ENCODE measurements around the gene ADAMTS9.
A peak's percentile ranks its signal among the peaks of the same experiment; 100 is the strongest.
"Not testable (repeated sequence)": the region's sequence is repeated elsewhere in the genome, so short reads cannot be mapped to it uniquely, and the experiment has no call there.

Gene ADAMTS9

DNA sequence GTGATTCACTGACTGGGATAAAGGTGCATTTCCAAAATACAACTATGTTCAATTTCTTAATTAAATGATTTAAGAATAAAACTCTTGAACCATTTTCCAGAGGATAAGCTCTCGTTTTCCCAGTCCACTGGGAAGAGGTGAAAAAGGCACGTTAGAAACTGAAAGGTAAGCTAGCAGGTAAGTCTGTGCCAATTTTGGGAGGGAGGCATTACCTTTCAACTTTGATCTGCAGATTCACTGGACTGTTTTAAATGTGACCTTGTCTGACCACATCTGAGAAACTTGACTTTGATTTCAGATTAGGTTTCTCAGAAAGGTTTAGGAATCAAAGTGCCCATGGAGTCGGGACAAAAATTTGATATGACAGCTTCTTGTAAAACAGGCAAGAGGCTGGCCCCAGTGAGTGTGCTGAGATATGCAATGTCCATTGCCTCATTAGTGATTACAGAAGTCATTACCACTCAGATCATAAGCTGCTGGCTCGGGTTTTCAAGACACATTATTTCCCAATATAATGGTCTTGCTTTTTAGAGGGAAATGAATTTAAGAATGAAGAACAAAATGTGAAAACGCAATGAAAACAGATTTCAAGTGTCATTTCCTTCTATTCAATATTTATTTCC is 118.8 kb downstream of the ADAMTS9 start:
- no peak for DNase-seq

DNA sequence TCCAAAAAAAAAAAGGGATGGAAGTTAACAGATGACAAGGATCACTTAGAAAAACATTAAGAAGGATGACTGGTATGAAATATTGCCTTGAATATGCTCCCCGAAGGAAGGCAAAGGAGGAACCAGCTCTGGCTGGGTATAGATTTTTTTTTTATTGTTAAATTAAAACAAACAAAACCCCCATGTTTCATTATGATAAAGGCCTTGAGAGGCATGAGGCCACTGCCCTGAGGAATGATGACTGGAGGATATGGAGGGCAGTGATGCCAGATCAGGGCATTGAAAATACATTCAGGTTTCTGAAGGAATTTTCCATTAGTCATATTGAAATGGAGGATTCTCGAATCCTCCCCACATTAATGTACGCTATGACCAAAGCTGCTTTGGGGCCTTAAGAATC is 120.9 kb downstream of the ADAMTS9 start:
- no peak for DNase-seq

DNA sequence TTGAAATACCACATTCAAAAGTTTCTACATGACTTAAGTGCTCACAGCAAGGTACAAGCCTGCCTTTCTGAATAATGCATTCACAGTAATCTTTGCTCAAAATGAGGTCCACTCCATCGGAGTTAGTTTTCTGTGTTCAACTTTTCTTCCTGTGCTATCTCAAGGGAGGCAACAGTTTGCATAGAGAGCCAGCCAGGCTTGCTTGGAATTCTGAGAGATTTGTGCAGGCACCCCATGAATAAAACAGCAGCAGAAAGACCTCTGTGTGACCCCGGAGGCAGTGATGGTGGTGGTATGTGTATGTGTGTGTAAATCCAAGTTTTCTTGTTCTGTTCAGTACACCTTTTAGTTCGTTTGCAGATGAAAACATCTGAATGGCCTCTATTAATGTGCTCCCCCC is 124.0 kb downstream of the ADAMTS9 start:
- no peak for DNase-seq

DNA sequence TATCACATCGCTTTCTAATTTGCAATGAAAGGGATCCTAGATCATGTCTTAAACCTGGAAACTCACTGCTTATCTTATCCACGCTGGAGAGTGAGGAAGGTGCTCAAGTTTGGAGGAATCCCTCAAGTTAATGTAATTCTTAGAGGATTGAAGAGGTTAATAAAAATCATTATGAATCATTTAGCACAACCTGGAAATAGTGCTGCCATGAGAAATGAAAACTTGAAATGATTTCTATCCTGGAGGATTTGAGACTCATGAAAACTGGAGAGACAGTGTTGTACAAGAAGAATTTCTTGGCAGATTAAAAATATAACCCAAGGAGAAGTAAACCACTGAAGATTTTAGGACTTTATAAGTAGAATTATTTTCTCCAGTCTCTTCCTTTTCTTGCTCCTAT is 125.9 kb downstream of the ADAMTS9 start:
- DNase-seq, result no peak

DNA sequence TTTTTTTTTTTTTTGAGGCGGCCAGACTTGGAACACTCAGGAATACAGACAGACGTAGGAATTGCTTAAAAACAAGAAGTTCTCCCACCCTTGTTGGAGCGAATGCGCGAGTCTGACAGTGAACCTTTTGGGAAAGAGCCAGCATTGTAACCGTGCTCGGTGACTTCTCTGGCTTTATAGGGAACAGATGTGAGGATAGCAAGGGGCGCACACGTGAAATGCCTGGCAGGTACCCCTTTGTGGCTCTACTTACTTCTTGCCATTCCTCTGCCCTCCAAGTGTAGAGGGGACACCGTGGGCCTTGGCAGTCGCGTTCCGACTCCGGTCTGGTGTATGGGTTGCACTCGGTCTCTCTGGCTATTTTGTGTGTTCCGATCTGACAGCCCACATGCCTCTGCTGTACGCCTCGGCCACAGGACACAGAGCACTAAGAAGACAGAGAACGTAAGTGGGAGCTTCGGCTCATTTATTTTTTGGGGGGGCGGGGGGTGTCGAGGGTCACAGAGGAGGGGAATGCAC is 126.4 kb downstream of the ADAMTS9 start:
- DNase-seq, result no peak

DNA sequence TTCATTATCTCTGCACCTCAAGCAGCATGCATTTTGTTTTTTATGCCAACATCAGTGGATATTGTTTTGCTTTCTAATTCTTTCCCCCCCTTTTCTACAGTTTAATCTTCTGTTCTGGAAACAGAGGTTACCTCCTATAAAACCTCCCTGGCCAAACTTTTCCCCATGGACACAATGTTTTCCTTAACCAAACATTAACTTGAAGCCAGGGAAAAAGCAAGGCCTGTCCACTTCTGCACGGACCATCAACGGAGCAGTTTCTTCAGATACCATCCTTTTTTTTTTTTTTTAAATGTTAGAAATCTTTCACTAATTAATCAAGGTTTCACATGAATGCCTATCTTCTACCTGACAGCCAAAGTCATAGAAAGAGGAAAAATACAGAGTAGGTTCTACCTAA is 127.0 kb downstream of the ADAMTS9 start:
- DNase-seq, result no peak

DNA sequence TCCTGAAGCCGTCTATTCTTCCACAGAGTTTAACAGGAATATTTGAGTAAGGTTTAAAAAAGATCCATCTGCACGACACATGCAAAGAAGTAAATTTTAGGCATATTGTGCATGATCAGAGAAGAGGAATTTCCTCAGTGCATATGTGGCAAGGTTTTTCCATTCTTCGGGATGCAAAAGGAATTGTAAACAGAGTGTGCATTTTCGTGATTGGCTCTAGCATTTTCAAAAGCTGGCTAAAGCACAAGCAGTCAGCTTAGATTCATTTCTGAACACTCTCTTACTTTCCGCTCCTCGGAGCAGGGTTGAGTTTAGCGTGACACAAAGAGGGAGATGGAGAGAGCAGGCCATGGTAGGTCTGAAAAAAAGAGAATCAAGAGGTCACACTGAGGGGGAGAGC is 128.2 kb downstream of the ADAMTS9 start:
- DNase-seq, result no peak

DNA sequence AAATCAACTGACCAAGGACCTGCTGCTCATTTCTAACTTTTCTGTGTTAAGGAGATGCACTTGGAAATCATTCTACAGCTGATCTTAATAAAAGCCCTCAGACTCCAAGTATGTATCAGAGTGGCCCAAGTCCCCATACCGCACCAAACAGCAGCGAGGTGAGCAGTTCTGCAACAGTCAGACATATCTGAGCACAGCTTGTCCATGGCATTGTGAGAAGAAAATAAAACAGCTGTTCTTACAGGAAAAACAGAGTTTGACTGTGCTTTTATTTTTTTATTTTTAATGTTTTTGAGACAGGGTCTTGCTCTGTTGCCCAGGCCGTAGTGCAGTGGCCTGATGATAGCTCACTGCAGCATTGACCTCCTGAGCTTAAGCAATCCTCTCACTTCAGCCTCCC is 131.8 kb downstream of the ADAMTS9 start:
- no peak for DNase-seq

DNA sequence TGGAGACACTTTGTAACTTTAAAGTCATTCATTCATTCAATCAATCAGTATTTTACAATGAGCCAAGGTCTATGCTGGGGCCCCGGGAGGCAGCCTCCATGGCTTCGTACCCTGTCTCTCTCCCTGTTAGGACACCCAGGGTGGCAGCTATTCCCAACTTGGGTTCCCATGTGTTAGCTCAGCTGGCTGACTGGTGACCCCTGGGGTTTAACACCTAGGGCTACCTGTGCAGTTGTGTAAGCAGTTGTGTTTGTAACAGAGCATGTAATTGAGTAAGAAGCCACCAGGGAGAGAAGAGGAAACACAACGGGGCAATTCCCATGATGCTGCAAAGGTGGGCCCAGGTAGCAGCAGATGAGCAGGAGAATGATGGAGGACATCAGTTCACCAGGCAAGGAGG is 132.4 kb downstream of the ADAMTS9 start:
- no peak for DNase-seq

DNA sequence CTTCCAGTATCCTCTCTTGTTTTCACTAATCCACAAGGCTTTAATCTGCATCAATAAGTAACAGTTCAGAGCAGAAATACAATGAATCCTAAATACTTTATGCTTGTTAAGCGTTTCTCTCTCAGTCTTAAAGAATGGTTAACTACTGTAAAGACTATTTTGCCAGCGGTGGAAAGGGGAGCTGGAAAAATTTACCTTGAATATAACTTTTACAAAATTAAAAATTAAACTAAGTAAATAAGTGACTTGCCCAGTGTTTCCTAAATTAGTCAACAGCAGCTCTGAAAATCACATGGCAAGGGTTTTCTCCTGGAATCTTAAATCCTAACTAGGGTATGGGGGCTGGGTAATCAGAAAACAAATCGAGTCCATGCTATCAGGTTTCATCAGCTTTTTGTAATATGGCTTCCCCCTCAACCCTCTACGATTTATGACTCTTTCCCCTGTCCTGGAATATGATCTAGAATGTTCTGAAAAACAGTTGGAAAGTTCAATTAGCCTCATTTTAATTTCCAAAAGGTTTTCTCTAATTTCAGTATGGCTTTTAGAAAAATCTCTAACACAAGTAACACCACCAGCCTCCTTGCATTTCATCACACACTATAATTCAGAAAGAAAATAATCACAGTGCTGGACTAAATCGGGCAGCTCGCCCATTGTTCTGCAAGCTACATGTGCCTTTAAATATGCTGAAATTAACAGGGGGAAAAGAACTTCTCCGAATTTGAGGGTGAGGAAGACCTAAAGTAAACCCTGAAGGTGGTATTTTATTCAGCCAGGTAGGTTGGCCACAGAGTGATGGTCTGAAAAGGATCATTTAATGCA is 133.5 kb downstream of the ADAMTS9 start:
- no peak for DNase-seq

DNA sequence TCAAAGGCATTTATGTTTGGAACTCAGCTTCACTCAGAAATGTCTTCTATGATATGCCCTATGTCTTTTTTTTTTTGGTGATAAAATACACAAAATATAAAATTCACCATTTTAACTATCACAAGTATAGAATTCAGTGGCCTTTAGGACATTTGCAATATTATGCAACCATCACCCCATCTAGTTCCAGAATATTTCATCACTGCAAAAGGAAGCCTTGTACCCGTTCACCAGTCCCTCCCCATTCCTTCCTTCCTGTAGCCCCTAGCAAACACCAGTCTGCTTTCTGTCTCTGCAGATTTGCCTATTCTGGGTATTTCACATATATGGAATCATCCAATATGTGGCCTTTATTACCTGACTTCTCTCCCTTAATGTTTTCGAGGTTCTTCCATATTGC is 134.8 kb downstream of the ADAMTS9 start:
- DNase-seq, result no peak

DNA sequence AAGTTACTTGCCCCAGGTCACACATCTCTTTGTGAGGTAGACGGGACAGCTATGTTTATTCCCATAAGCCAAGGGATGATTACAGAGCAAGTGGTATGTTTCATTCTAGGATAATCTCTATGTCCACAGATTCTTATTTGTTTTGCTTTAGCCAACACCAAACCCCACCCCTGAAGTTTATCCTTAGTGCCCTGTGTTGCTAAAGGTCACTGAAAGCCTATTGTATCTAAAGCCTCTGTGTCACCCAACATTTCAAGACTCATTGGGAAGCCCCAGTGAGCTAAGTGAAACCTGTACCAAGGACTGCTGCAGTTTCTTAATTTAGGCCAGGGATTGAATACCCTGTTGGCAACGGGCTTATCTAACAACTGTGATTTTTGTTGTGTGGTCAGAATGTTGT is 135.6 kb downstream of the ADAMTS9 start:
- DNase-seq, result no peak

DNA sequence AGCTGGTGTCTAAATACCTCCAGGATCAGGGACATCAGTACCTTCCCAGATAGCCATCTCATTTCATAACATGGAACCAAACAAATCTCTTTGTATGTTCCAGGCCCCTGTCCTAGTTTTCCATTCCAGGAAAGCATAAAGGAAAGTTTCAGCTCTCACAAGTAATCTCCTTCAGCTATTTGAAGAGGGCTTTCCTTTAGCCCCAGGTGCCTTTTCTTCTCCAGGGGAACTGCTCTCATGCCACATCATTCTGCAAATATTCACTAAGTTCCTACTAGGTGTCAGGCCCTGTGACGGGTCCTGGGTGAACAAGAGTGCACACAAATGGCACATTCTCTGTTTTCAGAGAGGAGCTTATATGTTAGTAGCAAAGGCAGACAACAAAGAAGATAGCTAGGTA is 136.1 kb downstream of the ADAMTS9 start:
- DNase-seq, result no peak

DNA sequence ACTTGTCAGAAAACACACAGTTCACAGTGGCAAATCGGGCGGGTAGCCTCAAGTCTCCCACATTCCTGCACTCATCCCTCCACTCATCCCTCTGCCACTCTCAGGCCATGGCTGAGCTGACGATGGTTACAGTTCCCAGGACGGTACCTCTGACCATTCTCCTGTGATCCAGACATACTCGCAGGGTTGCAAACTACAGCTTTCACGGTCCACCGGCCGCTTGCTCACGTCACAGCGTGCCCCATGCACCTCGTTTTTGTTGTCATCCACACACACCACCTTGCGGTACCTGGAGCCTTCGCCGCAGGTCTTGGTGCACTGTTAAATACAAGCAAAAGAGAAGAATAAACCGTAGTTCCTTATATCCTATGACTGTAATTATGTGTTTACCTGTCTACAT is 137.1 kb downstream of the ADAMTS9 start:
- DNase-seq, result no peak

DNA sequence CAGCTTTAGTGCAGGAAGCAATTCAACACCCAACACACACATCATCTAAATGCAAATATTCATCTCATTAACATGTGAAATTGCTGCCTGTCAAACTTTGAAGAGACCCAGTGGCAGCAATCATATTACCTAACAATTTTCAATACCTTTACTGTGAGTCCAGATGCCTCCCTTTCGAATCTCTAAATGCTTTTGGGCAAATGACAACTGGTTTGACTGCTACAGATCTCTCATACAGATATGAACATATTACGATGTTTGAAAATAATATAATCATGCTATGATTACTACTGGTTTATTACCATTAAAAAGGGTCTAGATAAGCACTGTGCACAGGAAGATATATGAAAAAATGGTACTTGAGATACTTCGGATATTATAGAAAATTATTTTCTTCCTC is 137.9 kb downstream of the ADAMTS9 start:
- no peak for DNase-seq

DNA sequence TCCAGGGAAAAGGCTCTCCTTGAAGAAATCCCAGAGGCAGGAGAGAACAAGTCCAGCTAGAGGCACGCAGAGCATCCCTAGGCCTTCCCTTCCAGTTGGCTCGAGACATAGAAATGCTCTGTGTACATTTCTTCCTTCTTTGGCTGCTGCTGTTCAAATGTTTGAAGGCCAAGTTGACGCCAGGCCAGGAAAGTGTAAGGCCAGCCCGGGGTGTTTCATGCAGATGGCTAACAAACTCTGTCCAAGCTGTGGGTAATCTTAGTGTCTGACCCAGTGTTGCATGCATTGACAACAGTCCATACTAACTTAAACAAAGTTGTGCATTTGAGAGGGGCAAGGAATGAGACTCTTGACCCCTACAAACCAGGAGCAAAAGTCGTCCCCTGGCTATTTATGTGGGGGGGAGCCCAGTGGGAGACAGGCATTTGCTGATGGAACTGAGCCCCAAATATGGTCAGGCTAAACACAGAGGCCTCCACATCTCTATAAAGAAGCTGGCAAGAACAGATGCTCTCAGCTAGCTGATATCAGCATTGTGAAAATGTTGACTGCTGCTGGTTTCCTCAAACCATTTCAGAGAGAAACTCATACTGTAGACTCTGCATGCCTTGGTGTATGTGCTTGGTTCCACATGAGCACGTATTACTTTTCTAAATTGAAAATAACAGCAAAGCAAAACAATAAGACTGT is 139.5 kb downstream of the ADAMTS9 start:
- no peak for DNase-seq

DNA sequence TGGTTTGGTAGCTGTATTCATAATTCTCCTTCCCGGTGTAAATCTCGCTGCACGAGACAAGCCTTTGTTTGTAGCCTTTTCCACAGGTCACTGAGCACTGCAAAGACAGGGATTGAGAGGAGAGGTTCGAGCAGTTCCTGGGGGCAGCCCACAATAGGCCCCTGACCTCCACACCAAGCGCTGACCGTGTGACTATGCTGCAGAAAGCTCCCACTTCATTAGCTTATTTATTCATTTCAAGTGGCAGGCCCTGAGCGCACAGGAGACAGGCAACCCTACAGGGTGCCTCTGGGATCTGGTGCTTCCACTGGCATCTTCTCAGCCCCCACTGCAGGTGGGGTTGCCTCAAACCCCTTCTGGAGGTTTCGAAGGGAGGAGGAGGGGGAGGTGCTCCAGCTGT is 140.9 kb downstream of the ADAMTS9 start:
- DNase-seq, result no peak

DNA sequence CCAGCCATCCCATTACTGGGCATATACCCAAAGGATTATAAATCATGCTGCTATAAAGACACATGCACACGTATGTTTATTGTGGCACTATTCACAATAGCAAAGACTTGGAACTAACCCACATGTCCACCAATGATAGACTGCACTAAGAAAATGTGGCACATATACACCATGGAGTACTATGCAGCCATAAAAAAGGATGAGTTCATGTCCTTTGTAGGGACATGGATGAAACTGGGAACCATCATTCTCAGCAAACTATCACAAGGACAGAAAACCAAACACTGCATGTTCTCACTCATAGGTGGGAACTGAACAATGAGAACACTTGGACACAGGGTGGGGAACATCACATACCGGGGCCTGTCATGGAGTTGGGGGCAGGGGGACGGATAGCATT is 142.6 kb downstream of the ADAMTS9 start:
- DNase-seq, result not testable (repeated sequence)

DNA sequence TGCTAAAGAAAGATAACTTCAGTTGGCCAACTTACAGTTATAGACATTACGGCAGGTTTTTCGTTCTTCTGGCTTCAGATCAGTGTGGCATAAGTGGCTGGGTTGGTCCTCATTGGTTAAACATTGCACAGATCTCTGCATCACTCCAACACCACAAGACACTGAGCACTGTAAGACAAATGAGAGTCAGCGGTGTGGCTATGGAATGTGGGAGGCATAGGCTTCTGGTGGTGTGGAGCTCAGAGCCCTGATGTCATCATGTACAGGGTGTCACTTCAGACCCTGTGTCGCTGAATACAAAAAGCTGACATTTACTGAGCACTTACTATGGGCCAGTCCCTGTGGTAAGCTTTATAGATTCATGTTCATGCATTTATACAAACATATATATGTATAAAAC is 146.0 kb downstream of the ADAMTS9 start:
- DNase-seq, result no peak

DNA sequence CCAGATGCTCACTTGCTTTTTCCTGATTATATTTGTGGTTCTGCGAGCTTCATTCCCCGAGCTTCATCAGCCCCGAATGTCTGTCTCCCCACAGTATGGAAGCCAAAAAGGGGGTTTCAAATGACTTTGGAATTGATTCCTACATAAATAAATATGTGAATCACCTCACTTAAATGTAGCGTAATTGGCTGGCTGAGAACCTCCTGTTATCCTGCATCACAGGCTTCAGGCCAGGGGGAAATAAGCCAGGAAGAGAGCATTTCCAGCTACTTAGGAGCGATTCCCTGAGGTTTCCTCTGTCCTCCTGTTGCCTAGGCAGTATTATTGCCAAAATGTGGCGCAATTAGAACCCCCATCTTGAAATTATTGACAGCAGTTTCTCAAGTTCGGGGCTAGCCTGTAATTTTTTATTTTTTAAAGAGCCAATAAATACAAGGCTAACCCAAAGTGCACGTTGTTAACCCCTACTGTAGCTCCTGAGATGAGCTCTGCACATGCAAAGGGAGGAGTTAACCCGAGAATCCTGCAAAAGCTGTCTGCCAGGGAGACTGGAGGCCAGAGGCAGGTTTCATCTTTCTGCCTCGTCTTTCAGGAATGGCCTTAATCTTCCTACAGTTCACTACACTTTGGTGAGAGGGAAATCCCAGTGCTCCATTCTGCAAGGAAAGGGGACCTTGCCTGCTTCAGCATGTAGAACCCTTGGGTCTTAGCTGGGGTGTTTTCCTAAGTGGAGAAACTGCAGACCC is 148.2 kb downstream of the ADAMTS9 start:
- no peak for DNase-seq

DNA sequence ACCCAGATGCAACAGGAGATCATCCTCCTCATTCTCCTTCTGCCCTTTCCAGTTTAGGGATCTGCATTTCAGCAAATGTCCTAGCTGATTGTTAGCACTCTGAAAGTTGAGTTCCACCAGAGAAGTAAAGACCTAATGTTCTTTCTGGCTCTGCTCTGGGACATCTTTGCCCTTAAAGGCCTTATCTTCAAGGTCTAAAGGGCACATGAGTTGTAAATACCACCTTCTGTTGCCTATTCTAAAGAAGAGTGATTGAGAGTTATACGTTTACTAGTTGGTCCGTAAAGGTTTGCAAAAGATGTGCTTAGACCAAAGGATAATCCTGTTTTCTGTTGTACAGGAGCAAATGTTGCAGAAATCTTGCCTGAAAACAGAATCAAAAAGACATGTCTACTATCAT is 151.6 kb downstream of the ADAMTS9 start:
- no peak for DNase-seq

DNA sequence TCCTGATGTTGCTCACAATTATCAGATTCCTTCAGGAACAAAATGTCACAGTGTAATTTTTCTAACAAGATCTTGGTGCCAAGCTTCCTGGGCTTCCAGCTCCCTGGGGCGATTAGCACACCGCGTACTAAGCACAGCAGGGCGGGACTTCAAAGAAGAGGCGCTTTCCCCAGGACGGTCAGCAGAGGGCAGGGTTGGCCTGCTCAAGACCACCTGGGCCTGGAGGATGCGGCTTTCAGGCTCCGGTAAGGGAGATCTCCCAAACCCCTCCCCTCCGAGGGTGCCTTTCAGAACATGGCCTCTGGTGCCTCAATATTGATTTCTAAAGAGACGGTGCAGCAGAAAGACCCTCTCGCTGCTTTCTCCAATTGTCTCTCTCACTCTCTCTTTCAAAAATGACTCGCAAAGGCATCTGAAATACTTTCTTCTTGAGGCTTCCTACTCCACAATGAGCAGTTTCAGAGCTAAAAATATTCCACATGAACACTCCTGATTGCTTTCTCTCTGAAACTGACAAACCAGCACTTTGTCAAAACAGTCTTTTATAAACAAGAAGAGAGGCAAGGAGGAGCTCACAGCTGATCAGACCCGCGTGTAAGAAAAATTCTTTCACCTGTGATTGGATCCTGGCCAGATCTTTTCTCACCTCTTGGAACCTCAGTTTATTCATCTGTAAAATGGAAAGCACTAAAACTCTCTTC is 154.0 kb downstream of the ADAMTS9 start:
- DNase-seq, result peak; percentile 81

Data from hematopoietic multipotent progenitor cell treated with erythropoietin and hydrocortisone succinate and interleukin-3 and kit ligand, for 6 days (in vitro differentiated cells).